SJCRH30 (cell line): ENCODE results near the gene DCHS2. TPM values are rescaled to one million over a fixed set of nuclear protein-coding genes. Genes with fewer than 3 reads are reported as not detected.

Experiments
- DNase-seq, 2 experiments: peaks; one replicate each; pipeline ENCODE4 v3.0.0-alpha.2; 2015 to 2020
- H3K27ac ChIP-seq: fragments of 250-450 bp; sonication (Bioruptor Pico); 2 replicates; pipeline ENCODE4 v1.5.1; 2020; ENCODE audit warnings: mild to moderate bottlenecking, moderate library complexity
- H3K27me3 ChIP-seq: fragments of 250-450 bp; sonication (Bioruptor Pico); 2 replicates; pipeline ENCODE4 v1.5.1; 2020; ENCODE audit warnings: mild to moderate bottlenecking, moderate library complexity
- H3K36me3 ChIP-seq: fragments of 250-450 bp; sonication (Bioruptor Pico); 2 replicates; pipeline ENCODE4 v1.5.1; 2020; ENCODE audit warnings: mild to moderate bottlenecking, moderate library complexity
- H3K4me1 ChIP-seq: fragments of 250-450 bp; sonication (Bioruptor Pico); 2 replicates; pipeline ENCODE4 v1.5.1; 2020; ENCODE audit warnings: mild to moderate bottlenecking, moderate library complexity
- H3K4me3 ChIP-seq: fragments of 250-450 bp; sonication (Bioruptor Pico); 2 replicates; pipeline ENCODE4 v1.5.1; 2020; ENCODE audit warnings: mild to moderate bottlenecking, moderate library complexity
- H3K9me3 ChIP-seq: fragments of 250-450 bp; sonication (Bioruptor Pico); replicated peaks from 2 replicates; pipeline ENCODE4 v1.5.1; 2020; ENCODE audit warnings: mild to moderate bottlenecking, moderate library complexity
- total RNA-seq: library from RNA; depleted of rRNA; stranded (reverse); fragments of >200 nt; shearing (Covaris generic); gene quantifications from 2 replicates; pipeline ENCODE4 v1.2.3, GENCODE V29; 2014

DCHS2 gene
- total RNA-seq, 1 experiment from 2014 or later = 0.45 TPM

GRCh38 chr4:154444958-154445357, 46.6 kb downstream of the DCHS2 start:
- Histone ChIP-seq H3K27ac (no peak overlapping the region), H3K4me3 (no peak overlapping the region), H3K9me3 (no peaks in the 10 kb centered on the region), H3K36me3 (no peaks in the 10 kb centered on the region), H3K4me1 (no peaks in the 10 kb centered on the region), H3K27me3 (no peaks in the 10 kb centered on the region)
- no peak for DNase-seq

GRCh38 chr4:154441982-154442381, 49.6 kb downstream of the DCHS2 start:
- Histone ChIP-seq H3K27ac (no peak overlapping the region), H3K36me3 (no peaks in the 10 kb centered on the region), H3K4me1 (no peaks in the 10 kb centered on the region), H3K4me3 (no peak overlapping the region), H3K27me3 (no peaks in the 10 kb centered on the region), H3K9me3 (no peaks in the 10 kb centered on the region)
- no peak for DNase-seq

- Histone ChIP-seq H3K27ac (no peak overlapping the region), H3K27me3 (no peaks in the 10 kb centered on the region)
- DNase-seq = no peak
Observed at GRCh38 chr4:154441124-154441523, 50.5 kb downstream of the DCHS2 start.

GRCh38 chr4:154439224-154439623, 52.4 kb downstream of the DCHS2 start:
- no peaks in the 10 kb centered on the region for H3K9me3 ChIP-seq
- DNase-seq = no peak
- no peak overlapping the region for H3K27ac ChIP-seq
- H3K4me1 ChIP-seq = no peaks in the 10 kb centered on the region
- no peaks in the 10 kb centered on the region for H3K36me3 ChIP-seq
- H3K4me3 ChIP-seq = no peak overlapping the region
- H3K27me3 ChIP-seq = no peaks in the 10 kb centered on the region

More at GRCh38 chr4:154441124-154441523, 50.5 kb downstream of the DCHS2 start:
- Histone ChIP-seq H3K4me3 (no peak overlapping the region), H3K36me3 (no peaks in the 10 kb centered on the region), H3K9me3 (no peaks in the 10 kb centered on the region), H3K4me1 (no peaks in the 10 kb centered on the region)

GRCh38 chr4:154435895-154436294, 55.7 kb downstream of the DCHS2 start:
- H3K36me3 ChIP-seq = no peaks in the 10 kb centered on the region
- no peaks in the 10 kb centered on the region for H3K27me3 ChIP-seq
- H3K4me3 ChIP-seq = no peak overlapping the region
- no peak overlapping the region for H3K27ac ChIP-seq
- H3K9me3 ChIP-seq = no peaks in the 10 kb centered on the region
- no peaks in the 10 kb centered on the region for H3K4me1 ChIP-seq
- no peak for DNase-seq

GRCh38 chr4:154433543-154433942, 58.1 kb downstream of the DCHS2 start:
- Histone ChIP-seq H3K27ac (no peak overlapping the region), H3K9me3 (no peaks in the 10 kb centered on the region), H3K4me1 (no peaks in the 10 kb centered on the region), H3K36me3 (no peaks in the 10 kb centered on the region), H3K27me3 (no peaks in the 10 kb centered on the region), H3K4me3 (no peak overlapping the region)
- no peak for DNase-seq

GRCh38 chr4:154429176-154429575, 62.4 kb downstream of the DCHS2 start:
- DNase-seq = no peak
- H3K4me1 ChIP-seq = 0 out of 2 replicates have a peak, but pooled peaks cover 3% of the 10 kb centered on the region
- H3K27me3 ChIP-seq = no peaks in the 10 kb centered on the region
- no peaks in the 10 kb centered on the region for H3K9me3 ChIP-seq
- no peak overlapping the region for H3K27ac ChIP-seq
- H3K36me3 ChIP-seq = no peaks in the 10 kb centered on the region
- H3K4me3 ChIP-seq = no peak overlapping the region

GRCh38 chr4:154427149-154427548, 64.5 kb downstream of the DCHS2 start:
- 0 out of 2 replicates have a peak, but pooled peaks cover 3% of the 10 kb centered on the region for H3K4me1 ChIP-seq
- DNase-seq = no peak
- H3K36me3 ChIP-seq = no peaks in the 10 kb centered on the region
- H3K27ac ChIP-seq = no peak overlapping the region
- H3K4me3 ChIP-seq = no peak overlapping the region
- no peaks in the 10 kb centered on the region for H3K9me3 ChIP-seq
- no peaks in the 10 kb centered on the region for H3K27me3 ChIP-seq

GRCh38 chr4:154425514-154425913, 66.1 kb downstream of the DCHS2 start:
- 0 out of 2 replicates have a peak, but pooled peaks cover 3% of the 10 kb centered on the region for H3K4me1 ChIP-seq
- no peaks in the 10 kb centered on the region for H3K36me3 ChIP-seq
- peak; percentile 46 to 67 for DNase-seq
- H3K9me3 ChIP-seq = no peaks in the 10 kb centered on the region
- H3K27ac ChIP-seq = no peak overlapping the region
- H3K4me3 ChIP-seq = no peak overlapping the region
- H3K27me3 ChIP-seq = no peaks in the 10 kb centered on the region

- 0 out of 2 replicates have a peak, but pooled peaks cover 3% of the 10 kb centered on the region for H3K4me1 ChIP-seq
- no peaks in the 10 kb centered on the region for H3K9me3 ChIP-seq
- no peak overlapping the region for H3K4me3 ChIP-seq
- H3K36me3 ChIP-seq = no peaks in the 10 kb centered on the region
- DNase-seq = no peak
- H3K27ac ChIP-seq = no peak overlapping the region
- H3K27me3 ChIP-seq = no peaks in the 10 kb centered on the region
Observed at GRCh38 chr4:154424810-154425484, 66.7 kb downstream of the DCHS2 start.

GRCh38 chr4:154422152-154422551, 69.4 kb downstream of the DCHS2 start:
- no peak for DNase-seq
- Histone ChIP-seq H3K27me3 (no peaks in the 10 kb centered on the region), H3K9me3 (no peaks in the 10 kb centered on the region), H3K4me3 (no peak overlapping the region), H3K27ac (no peak overlapping the region), H3K4me1 (0 out of 2 replicates have a peak, but pooled peaks cover 3% of the 10 kb centered on the region), H3K36me3 (no peaks in the 10 kb centered on the region)

GRCh38 chr4:154421618-154422017, 70.0 kb downstream of the DCHS2 start:
- no peaks in the 10 kb centered on the region for H3K9me3 ChIP-seq
- 0 out of 2 replicates have a peak, but pooled peaks cover 3% of the 10 kb centered on the region for H3K4me1 ChIP-seq
- H3K27ac ChIP-seq = no peak overlapping the region
- H3K36me3 ChIP-seq = no peaks in the 10 kb centered on the region
- no peak for DNase-seq
- no peaks in the 10 kb centered on the region for H3K27me3 ChIP-seq
- no peak overlapping the region for H3K4me3 ChIP-seq

GRCh38 chr4:154417373-154417673, 74.3 kb downstream of the DCHS2 start:
- peak overlapping the region; percentile 48 for H3K4me3 ChIP-seq
- H3K9me3 ChIP-seq = no peaks in the 10 kb centered on the region
- H3K36me3 ChIP-seq = no peaks in the 10 kb centered on the region
- H3K27ac ChIP-seq = no peak overlapping the region
- 0 out of 2 replicates have a peak, but pooled peaks cover 6% of the 10 kb centered on the region for H3K4me1 ChIP-seq
- no peaks in the 10 kb centered on the region for H3K27me3 ChIP-seq
- no peak for DNase-seq

- Histone ChIP-seq H3K27ac (peak overlapping the region; percentile 44), H3K4me3 (peak overlapping the region; percentile 48)
- DNase-seq = peak; percentile 53 to 68
Observed at GRCh38 chr4:154416190-154416547, 75.4 kb downstream of the DCHS2 start.

GRCh38 chr4:154415313-154415712, 76.3 kb downstream of the DCHS2 start:
- DNase-seq = no peak
- H3K27me3 ChIP-seq = no peaks in the 10 kb centered on the region
- H3K36me3 ChIP-seq = no peaks in the 10 kb centered on the region
- no peaks in the 10 kb centered on the region for H3K9me3 ChIP-seq
- H3K27ac ChIP-seq = peak overlapping the region; percentile 12; the same call in 1 of the 2 replicates
- no peak overlapping the region for H3K4me3 ChIP-seq
- H3K4me1 ChIP-seq = 0 out of 2 replicates have a peak, but pooled peaks cover 6% of the 10 kb centered on the region

More at GRCh38 chr4:154416190-154416547, 75.4 kb downstream of the DCHS2 start:
- Histone ChIP-seq H3K9me3 (no peaks in the 10 kb centered on the region), H3K36me3 (no peaks in the 10 kb centered on the region), H3K27me3 (no peaks in the 10 kb centered on the region), H3K4me1 (0 out of 2 replicates have a peak, but pooled peaks cover 6% of the 10 kb centered on the region)

- Histone ChIP-seq H3K27me3 (no peaks in the 10 kb centered on the region), H3K4me1 (0 out of 2 replicates have a peak, but pooled peaks cover 6% of the 10 kb centered on the region), H3K27ac (peak overlapping the region; percentile 12; the same call in 1 of the 2 replicates), H3K9me3 (no peaks in the 10 kb centered on the region), H3K4me3 (no peak overlapping the region), H3K36me3 (no peaks in the 10 kb centered on the region)
- DNase-seq = peak; percentile 42 to 54
Observed at GRCh38 chr4:154414796-154415195, 76.8 kb downstream of the DCHS2 start.
